T-cell (primary cell): ENCODE results near the gene ARPC4. TPM values are rescaled to one million over a fixed set of nuclear protein-coding genes. Genes with fewer than 3 reads are reported as not detected.

Experiments used
- ATAC-seq, 4 experiments: fragments of 200-7000 bp in 3 of 4; fragments of 150-1000 bp in 1 of 4; cut with Tn5 transposase; replicated peaks in 1 of 4; 1 replicate in 3 of 4; 2 replicates in 1 of 4; pipeline ENCODE4 v1.10.0; 2021; ENCODE audit warnings: moderate library complexity in 3 of 4, mild to moderate bottlenecking in 2 of 4, moderate number of reproducible peaks in 1 of 4
- CTCF ChIA-PET, 2 donors: fragments of 300-600 bp; sonication (Branson Sonifier 250); formaldehyde crosslinking; loops; one replicate each; lab custom pipeline; 2022; ENCODE audit warnings: antibody characterized with exemption in 2 of 2; lab: Charles Lee
- POLR2A ChIA-PET, 2 donors: fragments of 300-600 bp; sonication (Branson Sonifier 250); formaldehyde crosslinking; loops; one replicate each; lab custom pipeline; 2022; ENCODE audit warnings: antibody characterized with exemption in 2 of 2; lab: Charles Lee
- DNase-seq, 35 experiments: peaks; one replicate each; pipeline versions ENCODE4 v3.0.0 to v3.0.0-alpha.2; 2013 to 2023
- H3K27ac ChIP-seq: one replicate; pipeline ENCODE4 v1.5.1; 2013; ENCODE audit warnings: low read length
- H3K27me3 ChIP-seq, 2 experiments: replicated peaks in 1 of 2; 1 replicate in 1 of 2; 2 replicates in 1 of 2; pipeline versions ENCODE4 v1.6.1 to v1.7.0; 2013; ENCODE audit warnings: low read length in 1 of 2, mixed read lengths in 1 of 2; ENCODE audit not compliant: control insufficient read depth in 2 of 2, insufficient read depth in 2 of 2; ENCODE audit errors: extremely low read depth in 1 of 2
- H3K36me3 ChIP-seq, 2 donors: 1 replicate in 1 of 2; 2 replicates in 1 of 2; pipeline versions ENCODE4 v1.6.1 to v1.7.0; 2013; ENCODE audit warnings: low read length in 1 of 2; ENCODE audit not compliant: control insufficient read depth in 2 of 2, insufficient read depth in 1 of 2; ENCODE audit errors: extremely low read depth in 1 of 2
- H3K4me1 ChIP-seq, 2 experiments: 1 replicate in 1 of 2; 2 replicates in 1 of 2; pipeline versions ENCODE4 v1.6.1 to v1.7.0; 2013; ENCODE audit warnings: low read length in 2 of 2, mixed read lengths in 1 of 2; ENCODE audit not compliant: insufficient read depth in 2 of 2, control insufficient read depth in 1 of 2; ENCODE audit errors: extremely low read depth in 1 of 2
- H3K4me3 ChIP-seq, 2 donors: 1 replicate in 1 of 2; 2 replicates in 1 of 2; pipeline versions ENCODE4 v1.5.1 to v1.7.0; 2013; ENCODE audit warnings: mild to moderate bottlenecking in 2 of 2, low read length in 1 of 2, moderate library complexity in 1 of 2; ENCODE audit not compliant: control insufficient read depth in 1 of 2; ENCODE audit errors: extremely low read depth in 1 of 2
- H3K9me3 ChIP-seq: 2 replicates; pipeline ENCODE4 v1.7.0; 2013
- H3K27ac Mint-ChIP-seq, 2 donors: one replicate each; pipeline ENCODE4 v1.8.0; 2020 to 2021; ENCODE audit warnings: mild to moderate bottlenecking in 2 of 2, mixed read lengths in 2 of 2
- H3K27me3 Mint-ChIP-seq, 2 donors: one replicate each; pipeline ENCODE4 v1.8.0; 2021 to 2022; ENCODE audit warnings: mixed read lengths in 2 of 2
- H3K36me3 Mint-ChIP-seq: one replicate; pipeline ENCODE4 v1.8.0; 2021; ENCODE audit warnings: mixed read lengths
- H3K4me1 Mint-ChIP-seq, 3 donors: one replicate each; pipeline ENCODE4 v1.8.0; 2020 to 2022; ENCODE audit warnings: mixed read lengths in 3 of 3, mild to moderate bottlenecking in 1 of 3
- H3K4me3 Mint-ChIP-seq, 3 donors: one replicate each; pipeline ENCODE4 v1.8.0; 2020 to 2022; ENCODE audit warnings: mild to moderate bottlenecking in 3 of 3, mixed read lengths in 3 of 3, moderate library complexity in 3 of 3
- H3K9me3 Mint-ChIP-seq, 3 donors: one replicate each; pipeline ENCODE4 v1.8.0; 2020 to 2022; ENCODE audit warnings: mixed read lengths in 3 of 3
- WGBS: methylation state at CpG from one replicate; pipeline ENCODE4 v1.1.5; 2013; ENCODE audit warnings: missing lambda C conversion rate; ENCODE audit not compliant: insufficient coverage; 5-methylcytosine and 5-hydroxymethylcytosine counted together
- total RNA-seq, 35 experiments: library from RNA in 6 of 35; stranded (reverse) in 6 of 35; fragments of 120-200 nt in 1 of 35; gene quantifications; one replicate each; pipeline versions ENCODE4 v1.2.1 to v1.2.4 and lab custom pipeline; 2013 to 2026

ARPC4 gene
- total RNA-seq (100 to 1,000 TPM; 144 to 160 (median 147) TPM), total RNA-seq (lab: John Stamatoyannopoulos, UW) (51.7 to 117 (median 69.1) reads per million in 29 experiments)
- total RNA-seq (2013): 224 TPM

DNA sequence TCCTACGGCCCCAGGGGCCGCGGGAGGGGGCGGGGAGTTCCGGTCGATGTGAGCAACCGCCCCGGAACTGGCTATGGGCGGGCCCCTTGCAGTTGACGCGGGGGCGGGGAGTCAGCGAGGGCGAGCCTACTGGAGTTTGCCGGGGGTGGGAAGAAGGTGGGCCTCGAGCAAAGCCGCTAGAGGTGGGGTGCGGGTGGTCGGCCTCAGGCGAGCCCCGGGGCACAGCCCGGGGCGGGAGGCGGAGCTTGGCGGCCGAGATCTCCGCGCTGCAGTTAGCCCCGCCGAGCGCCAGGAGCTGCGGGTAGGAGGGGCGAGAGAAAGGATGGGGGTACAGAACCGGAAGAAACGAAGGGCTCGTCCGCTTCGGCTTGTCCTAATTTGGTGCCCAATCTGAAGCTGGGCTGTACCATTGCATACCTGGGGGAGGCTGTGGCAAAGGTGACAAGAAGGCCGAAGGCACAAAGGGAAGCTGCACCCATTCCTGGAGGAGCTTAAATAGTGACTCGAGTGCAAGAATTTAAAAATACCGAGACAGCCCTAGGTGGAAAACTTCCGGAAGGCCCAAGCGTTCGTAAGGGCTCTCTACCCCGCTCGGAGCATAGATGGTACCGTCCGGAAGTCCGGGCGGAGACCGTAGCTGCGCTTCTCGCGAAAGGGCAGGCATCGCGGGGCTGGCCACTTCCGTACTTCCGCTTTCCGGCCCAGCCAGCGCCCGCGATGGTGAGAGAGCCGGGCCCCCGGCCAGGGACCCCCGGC lies at the start of gene ARPC4, which contains the start of gene TADA3:
TSS of gene ARPC4 (plus strand) at position 678 of the 756 bp plus-strand sequence. CDS start at position 718, 40 bp downstream.
TSS of gene TADA3 (minus strand) at position 69 of the 756 bp plus-strand sequence. CDS start 1,007 bp downstream, outside the sequence.
- H3K9me3 Mint-ChIP-seq: no peaks in the 10 kb centered on the region
- H3K4me3 Mint-ChIP-seq: peak within 1 kb of the TSS; percentile 95 to 99 (median 96)
- peaks cover 34% of the 10 kb centered on the region for H3K36me3 Mint-ChIP-seq
- POLR2A ChIA-PET: interaction anchor here (0.5 to 1.1 kb wide), 7 partner anchors 11 to 112 kb away, joined by 3 to 10 read pairs (median 4); partner anchors contain the start of genes JAGN1 (in 1 of the 2) and OGG1 (in 1 of the 2)
- H3K4me1 ChIP-seq: peaks cover 29 to 57% of the 10 kb centered on the region in 2 experiments
- peaks cover 4 to 49% of the 10 kb centered on the region in 2 donors for H3K36me3 ChIP-seq
- H3K27ac Mint-ChIP-seq: peak within 1 kb of the TSS; percentile 100
- H3K27ac ChIP-seq: peak within 1 kb of the TSS; percentile 87
- DNase-seq: peak; percentile 78 to 95 (median 89)
- H3K9me3 ChIP-seq: no peaks in the 10 kb centered on the region
- H3K27me3 Mint-ChIP-seq: no peaks in the 10 kb centered on the region
- WGBS: 0% methylated on average over 63 of the region's 65 CpGs
- H3K4me3 ChIP-seq: peak within 1 kb of the TSS; percentile 82 to 92
- CTCF ChIA-PET: interaction anchor here (0.5 to 1.4 kb wide), 12 partner anchors 8 to 471 kb away, joined by 3 to 9 read pairs (median 3); partner anchors contain the start of gene MTMR14 (in 1 of the 2)
- H3K4me1 Mint-ChIP-seq: peaks cover 70 to 76% (median 73%) of the 10 kb centered on the region in 3 donors
- peak; percentile 84 to 89 (median 86) for ATAC-seq
- H3K27me3 ChIP-seq: no peaks in the 10 kb centered on the region

GRCh38 chr3:9743548-9743947 lies 49.3 kb upstream of the ARPC4 start:
- Mint-ChIP-seq H3K9me3 (no peaks in the 10 kb centered on the region), H3K27me3 (no peaks in the 10 kb centered on the region)

DNA sequence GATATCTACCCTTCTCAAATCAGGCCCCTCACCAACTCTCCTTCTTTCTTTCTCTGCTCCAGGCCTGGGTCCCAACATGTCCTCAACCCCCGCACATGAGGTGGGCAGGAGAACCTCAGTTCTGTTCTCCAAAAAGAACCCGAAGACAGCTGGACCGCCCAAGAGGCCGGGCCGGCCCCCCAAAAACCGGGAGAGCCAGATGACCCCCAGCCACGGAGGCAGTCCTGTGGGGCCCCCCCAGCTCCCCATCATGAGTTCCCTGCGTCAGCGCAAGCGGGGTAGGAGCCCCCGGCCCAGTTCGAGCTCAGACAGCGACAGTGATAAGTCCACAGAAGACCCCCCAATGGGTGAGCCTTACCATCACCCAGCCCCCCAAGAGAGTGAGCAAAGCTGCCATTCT lies 48.7 kb upstream of the ARPC4 start:
- H3K4me1 ChIP-seq: peaks cover 0 to 3% of the 10 kb centered on the region in 2 experiments
- CTCF ChIA-PET: interaction anchor here in 1 of 2 donors (0.7 to 1.0 kb wide), 2 partner anchors 10 to 188 kb away, joined by 3 read pairs; no protein-coding TSS in a partner anchor
- H3K4me3 Mint-ChIP-seq: no peak overlapping the region
- peaks cover 53% of the 10 kb centered on the region for H3K36me3 Mint-ChIP-seq
- ATAC-seq: no peak
- H3K27ac Mint-ChIP-seq: no peak overlapping the region
- H3K9me3 Mint-ChIP-seq: no peaks in the 10 kb centered on the region
- no peak overlapping the region for H3K4me3 ChIP-seq
- no peaks in the 10 kb centered on the region for H3K27me3 ChIP-seq
- WGBS: 100% methylated on average over 5 of the region's 13 CpGs
- DNase-seq: no peak
- no peaks in the 10 kb centered on the region for H3K27me3 Mint-ChIP-seq
- peaks cover 3% of the 10 kb centered on the region in 3 donors for H3K4me1 Mint-ChIP-seq
- POLR2A ChIA-PET: no interaction called here
- no peak overlapping the region for H3K27ac ChIP-seq
- H3K9me3 ChIP-seq: no peaks in the 10 kb centered on the region
- peaks cover 38 to 90% of the 10 kb centered on the region in 2 donors for H3K36me3 ChIP-seq

More at GRCh38 chr3:9743548-9743947, 49.3 kb upstream of the ARPC4 start:
- no peak for DNase-seq
- Mint-ChIP-seq H3K4me1 (peaks cover 0 to 3% (median 0%) of the 10 kb centered on the region in 3 donors), H3K4me3 (no peak overlapping the region), H3K36me3 (peaks cover 58% of the 10 kb centered on the region), H3K27ac (no peak overlapping the region)
- no peaks in the 10 kb centered on the region for H3K9me3 ChIP-seq
- ChIA-PET POLR2A (no interaction called here), CTCF (no interaction called here)
- ATAC-seq: no peak
- H3K4me1 ChIP-seq: no peaks in the 10 kb centered on the region
- no peak overlapping the region for H3K27ac ChIP-seq
- WGBS: 98% methylated on average over 18 of the region's 18 CpGs
- H3K27me3 ChIP-seq: no peaks in the 10 kb centered on the region
- no peak overlapping the region for H3K4me3 ChIP-seq
- peaks cover 44 to 96% of the 10 kb centered on the region in 2 donors for H3K36me3 ChIP-seq

- Histone ChIP-seq H3K4me3 (no peak overlapping the region), H3K27ac (no peak overlapping the region), H3K4me1 (peaks cover 2 to 13% of the 10 kb centered on the region in 2 experiments), H3K27me3 (no peaks in the 10 kb centered on the region), H3K36me3 (peaks cover 28 to 76% of the 10 kb centered on the region in 2 donors), H3K9me3 (no peaks in the 10 kb centered on the region)
- DNase-seq: no peak
- ATAC-seq: no peak
- POLR2A ChIA-PET: no interaction called here
- CTCF ChIA-PET: interaction anchor here in 1 of 2 donors (1.0 kb wide), 1 partner anchor 9 kb away, joined by 3 read pairs; no protein-coding TSS in a partner anchor
- Mint-ChIP-seq H3K36me3 (peaks cover 43% of the 10 kb centered on the region), H3K27me3 (no peaks in the 10 kb centered on the region), H3K27ac (no peak overlapping the region), H3K4me1 (peaks cover 15 to 17% (median 16%) of the 10 kb centered on the region in 3 donors), H3K9me3 (no peaks in the 10 kb centered on the region), H3K4me3 (no peak overlapping the region)
- 91% methylated on average over 5 of the region's 12 CpGs for WGBS
These were observed 47.4 kb upstream of the ARPC4 start for GRCh38 chr3:9745521-9745920.

DNA sequence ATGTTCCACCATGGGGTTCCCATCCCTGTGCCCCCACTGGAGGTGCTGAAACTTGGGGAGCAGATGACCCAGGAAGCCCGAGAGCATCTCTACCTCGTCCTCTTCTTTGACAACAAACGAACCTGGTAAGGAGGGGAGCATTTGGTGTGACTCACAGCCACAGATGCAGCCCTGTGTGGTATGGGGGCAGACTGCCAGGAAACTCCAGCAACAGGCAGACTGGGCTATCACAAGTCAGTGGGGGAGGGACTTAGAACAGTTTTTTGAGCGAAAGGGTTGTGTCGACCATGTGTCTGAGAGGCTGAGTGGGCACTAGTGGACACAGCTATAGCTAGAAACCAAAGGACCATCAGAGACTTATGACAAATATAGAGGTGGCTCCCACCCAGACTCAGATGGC lies 46.6 kb upstream of the ARPC4 start:
- ATAC-seq (no peak), DNase-seq (no peak)
- H3K36me3 Mint-ChIP-seq: peaks cover 37% of the 10 kb centered on the region
- H3K4me1 ChIP-seq: peaks cover 8 to 20% of the 10 kb centered on the region in 2 experiments
- no peak overlapping the region for H3K4me3 ChIP-seq
- POLR2A ChIA-PET: no interaction called here
- peak overlapping the region in 1 of 2 donors; percentile 17 for H3K27ac Mint-ChIP-seq
- no peak overlapping the region for H3K27ac ChIP-seq
- WGBS: no CpG with 5 or more reads among the region's 5 CpGs
- no peaks in the 10 kb centered on the region for H3K9me3 ChIP-seq
- CTCF ChIA-PET: no interaction called here
- H3K36me3 ChIP-seq: peaks cover 26 to 69% of the 10 kb centered on the region in 2 donors
- H3K4me1 Mint-ChIP-seq: peaks cover 23 to 24% (median 24%) of the 10 kb centered on the region in 3 donors
- H3K4me3 Mint-ChIP-seq: no peak overlapping the region
- no peaks in the 10 kb centered on the region for H3K27me3 ChIP-seq
- no peaks in the 10 kb centered on the region for H3K27me3 Mint-ChIP-seq
- no peaks in the 10 kb centered on the region for H3K9me3 Mint-ChIP-seq

- ChIA-PET POLR2A (no interaction called here), CTCF (no interaction called here)
- no peak overlapping the region for H3K4me3 Mint-ChIP-seq
- Histone ChIP-seq H3K36me3 (peaks cover 26 to 68% of the 10 kb centered on the region in 2 donors), H3K27ac (no peak overlapping the region), H3K9me3 (no peaks in the 10 kb centered on the region), H3K27me3 (no peaks in the 10 kb centered on the region), H3K4me3 (no peak overlapping the region), H3K4me1 (peaks cover 16 to 27% of the 10 kb centered on the region in 2 experiments)
- no peak overlapping the region for H3K27ac Mint-ChIP-seq
- H3K36me3 Mint-ChIP-seq: peaks cover 43% of the 10 kb centered on the region
- ATAC-seq: no peak
- H3K27me3 Mint-ChIP-seq: no peaks in the 10 kb centered on the region
- no peaks in the 10 kb centered on the region for H3K9me3 Mint-ChIP-seq
- H3K4me1 Mint-ChIP-seq: peaks cover 32 to 33% (median 33%) of the 10 kb centered on the region in 3 donors
- no peak for DNase-seq
- WGBS: 100% methylated on average over 1 of the region's 8 CpGs
These were observed 45.6 kb upstream of the ARPC4 start for GRCh38 chr3:9747267-9747666.
